22Rv1 (cell line): ENCODE data around the gene PRM1.

Source experiments
- H3K27ac ChIP-seq: fragments of 450-650 bp; 2 replicates; pipeline ENCODE4 v1.5.1; 2017
- ZFX ChIP-seq: fragments of 450-650 bp; IDR thresholded peaks from 2 replicates; pipeline ENCODE4 v1.6.1; 2017; ENCODE audit warnings: antibody characterized with exemption, borderline replicate concordance
- TF ChIP-seq, protein P1 (sequence below): fragments of 450-650 bp; IDR thresholded peaks from 2 replicates; pipeline ENCODE4 v1.5.1; 2017; ENCODE audit warnings: mild to moderate bottlenecking

The PRM1 gene

GRCh38 chr16:11272484-11272883 lies 8.6 kb downstream of the PRM1 start:
- no peak for TF ChIP-seq ZFX
- TF ChIP-seq, protein P1, sequence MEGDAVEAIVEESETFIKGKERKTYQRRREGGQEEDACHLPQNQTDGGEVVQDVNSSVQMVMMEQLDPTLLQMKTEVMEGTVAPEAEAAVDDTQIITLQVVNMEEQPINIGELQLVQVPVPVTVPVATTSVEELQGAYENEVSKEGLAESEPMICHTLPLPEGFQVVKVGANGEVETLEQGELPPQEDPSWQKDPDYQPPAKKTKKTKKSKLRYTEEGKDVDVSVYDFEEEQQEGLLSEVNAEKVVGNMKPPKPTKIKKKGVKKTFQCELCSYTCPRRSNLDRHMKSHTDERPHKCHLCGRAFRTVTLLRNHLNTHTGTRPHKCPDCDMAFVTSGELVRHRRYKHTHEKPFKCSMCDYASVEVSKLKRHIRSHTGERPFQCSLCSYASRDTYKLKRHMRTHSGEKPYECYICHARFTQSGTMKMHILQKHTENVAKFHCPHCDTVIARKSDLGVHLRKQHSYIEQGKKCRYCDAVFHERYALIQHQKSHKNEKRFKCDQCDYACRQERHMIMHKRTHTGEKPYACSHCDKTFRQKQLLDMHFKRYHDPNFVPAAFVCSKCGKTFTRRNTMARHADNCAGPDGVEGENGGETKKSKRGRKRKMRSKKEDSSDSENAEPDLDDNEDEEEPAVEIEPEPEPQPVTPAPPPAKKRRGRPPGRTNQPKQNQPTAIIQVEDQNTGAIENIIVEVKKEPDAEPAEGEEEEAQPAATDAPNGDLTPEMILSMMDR = no peak
- no peak overlapping the region for H3K27ac ChIP-seq

DNA sequence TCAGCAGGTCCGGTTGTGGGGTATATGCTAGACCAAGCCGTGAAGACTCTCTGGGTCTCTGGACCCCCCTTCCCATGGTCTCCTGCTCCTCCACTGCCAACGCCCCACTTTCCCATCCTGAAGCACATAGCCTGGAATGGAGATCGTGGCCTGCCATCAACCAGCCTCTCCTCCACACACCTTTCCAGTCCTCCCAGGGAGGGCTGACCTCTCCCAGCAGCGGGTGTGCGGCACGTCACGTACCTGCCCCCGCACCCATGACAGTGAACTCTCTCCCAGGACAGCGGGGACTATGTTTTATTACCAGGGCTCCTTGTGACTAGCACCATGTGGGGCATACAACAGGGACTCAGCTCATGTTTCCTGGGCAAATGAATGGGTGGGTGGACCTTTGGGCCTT lies 9.5 kb downstream of the PRM1 start:
- H3K27ac ChIP-seq = no peak overlapping the region
- no peak for TF ChIP-seq ZFX
- TF ChIP-seq, protein P1 = no peak

DNA sequence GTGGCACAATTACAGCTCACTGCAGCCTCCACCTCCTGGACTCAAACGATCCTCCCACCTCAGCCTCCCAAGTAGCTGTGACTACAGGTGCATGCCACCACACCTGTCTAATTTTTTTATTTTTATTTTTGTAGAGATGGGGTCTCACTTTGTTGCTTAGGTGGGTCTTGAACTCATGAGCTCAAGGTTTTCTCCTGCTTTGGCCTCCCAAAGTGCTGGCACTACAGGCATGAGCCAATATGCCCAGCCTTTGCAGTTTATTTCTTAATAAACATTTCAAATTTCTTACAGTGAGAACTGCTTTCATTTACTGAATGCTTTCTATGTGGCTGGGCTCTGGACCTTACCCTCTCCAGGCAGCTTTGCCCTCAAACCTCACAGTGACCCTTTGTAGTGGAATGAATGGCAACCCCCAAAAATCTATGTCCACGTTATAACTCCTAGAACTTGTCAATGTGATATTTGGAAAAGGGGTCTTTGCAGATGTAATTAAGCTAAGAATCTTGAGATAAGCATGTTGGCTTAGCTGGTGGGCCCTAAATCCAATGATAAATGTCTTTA lies 10.4 kb downstream of the PRM1 start:
- TF ChIP-seq, protein P1 = no peak
- TF ChIP-seq ZFX = no peak
- H3K27ac ChIP-seq = no peak overlapping the region

DNA sequence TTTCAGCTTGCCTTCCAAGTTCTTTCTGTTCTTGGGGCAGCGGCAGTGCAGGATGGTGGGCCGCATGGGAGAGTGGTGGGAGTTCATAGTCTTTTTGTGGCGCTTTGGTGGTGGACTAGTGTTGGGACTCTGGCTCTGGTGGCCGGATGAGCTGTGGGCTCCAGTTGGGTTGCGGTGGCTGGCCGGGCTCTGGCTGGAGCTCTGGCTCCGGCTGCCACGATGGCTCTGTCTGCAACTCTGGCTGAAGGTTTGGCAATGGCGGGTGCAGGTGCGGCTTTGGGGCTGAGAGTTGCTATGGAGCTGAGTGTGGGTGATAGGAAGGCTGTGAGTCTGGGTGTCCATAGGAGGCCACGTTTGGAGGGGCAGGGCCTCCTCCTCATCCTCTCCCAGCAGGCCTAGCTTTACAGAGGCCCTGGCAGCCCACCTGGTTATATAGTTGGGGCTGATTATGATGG lies 12.2 kb downstream of the PRM1 start, which contains the start of gene TNP2:
TSS of gene TNP2 (minus strand) at position 405 of the 455 bp plus-strand sequence. CDS start at position 342, 63 bp downstream.
- TF ChIP-seq, protein P1 = no peak
- no peak for TF ChIP-seq ZFX

DNA sequence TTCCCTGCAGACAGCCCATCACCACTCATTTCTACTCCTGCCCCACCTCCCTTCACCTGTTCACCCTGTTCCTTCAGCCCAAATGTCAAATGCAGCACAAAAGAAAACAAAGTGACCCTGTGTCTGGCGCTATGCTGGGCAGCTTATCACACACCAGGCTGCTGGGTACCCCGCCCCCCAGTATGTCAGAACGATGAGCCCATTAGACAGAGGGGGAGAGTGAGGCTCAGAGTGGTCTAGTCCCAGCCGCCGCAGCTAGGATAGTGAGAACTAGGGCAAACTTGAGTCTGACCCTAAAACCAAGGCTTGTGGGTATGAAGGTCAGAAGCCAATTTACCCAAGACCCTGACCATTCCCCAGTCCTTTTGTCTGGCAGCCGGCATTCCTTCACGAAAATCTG lies 16.0 kb downstream of the PRM1 start:
- TF ChIP-seq, protein P1 = no peak
- no peak for TF ChIP-seq ZFX
- no peak overlapping the region for H3K27ac ChIP-seq

More for the DNA sequence above, 12.2 kb downstream of the PRM1 start, which contains the start of gene TNP2:
- no peak within 1 kb of the TSS for H3K27ac ChIP-seq

GRCh38 chr16:11264155-11264832 lies 16.8 kb downstream of the PRM1 start:
- no peak overlapping the region for H3K27ac ChIP-seq
- no peak for TF ChIP-seq ZFX

GRCh38 chr16:11263737-11264136 lies 17.4 kb downstream of the PRM1 start:
- TF ChIP-seq, protein P1 = no peak
- TF ChIP-seq ZFX = no peak
- H3K27ac ChIP-seq = no peak overlapping the region
